ENCODE measurements around the gene CSF1.

- TF ChIP-seq CTCF (conservative IDR thresholded peaks at IDR 0.05 in 1 of 2, IDR thresholded peaks at IDR 0.05 in 1 of 2; ENCODE audit: low read depth in 1 of 2, low read length in 2 of 2): no peak
- TF ChIP-seq EZH2 (IDR thresholded peaks at IDR 0.05; ENCODE audit: low read length, missing control alignments): no peak
Observed at GRCh38 chr1:109969907-109970306, 59.3 kb downstream of the CSF1 start.
